ENCODE measurements around the gene FAM83B.
"Not testable (repeated sequence)": the region's sequence is repeated elsewhere in the genome, so short reads cannot be mapped to it uniquely, and the experiment has no call there.

Gene FAM83B

GRCh38 chr6:54900666-54901065, 54.1 kb downstream of the FAM83B start:
- DNase-seq: no peak

- DNase-seq: no peak
These were observed 57.3 kb downstream of the FAM83B start for GRCh38 chr6:54903884-54904283.

DNA sequence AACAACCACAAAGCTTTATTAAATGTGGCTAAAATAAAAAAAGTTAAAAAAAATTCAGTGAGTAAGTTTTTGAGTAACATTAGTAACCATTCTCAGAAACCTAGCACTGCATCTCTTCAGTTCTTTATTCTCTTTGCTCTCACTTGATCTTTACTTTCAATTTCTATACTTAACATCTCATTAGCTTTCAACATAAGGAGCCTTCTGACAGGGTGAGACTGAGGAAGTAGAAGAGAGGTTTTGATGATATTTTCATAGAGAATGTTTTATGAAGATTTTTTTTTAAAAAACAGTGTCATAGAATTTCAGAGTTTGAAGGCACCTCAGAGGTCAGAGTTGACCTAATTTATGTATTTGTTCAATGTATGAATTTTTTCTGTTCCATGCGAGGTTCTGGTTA, 60.8 kb downstream of the FAM83B start:
- DNase-seq: no peak

- no peak for DNase-seq
These were observed 62.6 kb downstream of the FAM83B start for GRCh38 chr6:54909184-54909583.

DNA sequence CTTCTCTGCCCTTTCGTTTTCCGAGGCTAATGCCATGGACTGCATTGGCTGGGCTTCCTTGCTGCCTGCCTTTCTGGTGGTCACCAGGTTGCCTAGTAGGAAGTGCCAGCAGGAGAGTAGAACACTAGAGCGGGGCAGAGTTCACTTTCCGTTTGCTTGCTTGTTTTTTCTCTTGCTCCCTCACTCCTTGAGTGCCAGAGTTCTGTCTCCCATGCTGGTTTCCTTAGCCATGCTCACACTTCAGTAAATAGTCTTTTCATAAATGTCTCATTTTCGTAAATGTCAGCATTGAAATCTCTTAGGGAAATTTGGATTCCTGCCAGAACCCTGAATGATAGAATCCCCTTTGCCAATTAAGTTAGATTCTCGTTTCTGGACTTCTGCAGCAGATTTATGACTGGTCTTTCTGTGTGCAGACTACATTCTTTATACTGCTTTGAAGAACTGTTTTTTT, 63.9 kb downstream of the FAM83B start:
- DNase-seq: no peak

GRCh38 chr6:54910921-54911320, 64.3 kb downstream of the FAM83B start:
- DNase-seq: no peak

DNA sequence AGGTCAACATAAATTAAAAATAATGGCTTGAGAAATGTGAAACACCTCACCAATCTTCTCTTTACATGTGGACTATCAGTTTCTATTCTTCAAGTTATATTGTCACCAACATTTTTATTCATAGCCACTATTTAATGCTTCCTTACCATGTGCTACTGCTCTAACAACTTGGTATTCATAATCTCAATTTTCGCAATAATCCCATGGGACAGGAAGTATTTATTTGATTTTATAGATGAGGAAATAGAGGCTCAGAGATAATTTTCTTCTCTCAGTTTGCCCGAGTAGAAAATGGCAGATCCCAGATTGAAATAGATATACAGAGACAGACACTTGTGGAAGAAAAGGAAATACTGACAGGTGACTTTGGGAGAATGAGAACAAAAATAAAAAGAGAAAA, 66.6 kb downstream of the FAM83B start:
- DNase-seq: no peak

- DNase-seq: no peak
These were observed 70.3 kb downstream of the FAM83B start for GRCh38 chr6:54916858-54917257.

DNA sequence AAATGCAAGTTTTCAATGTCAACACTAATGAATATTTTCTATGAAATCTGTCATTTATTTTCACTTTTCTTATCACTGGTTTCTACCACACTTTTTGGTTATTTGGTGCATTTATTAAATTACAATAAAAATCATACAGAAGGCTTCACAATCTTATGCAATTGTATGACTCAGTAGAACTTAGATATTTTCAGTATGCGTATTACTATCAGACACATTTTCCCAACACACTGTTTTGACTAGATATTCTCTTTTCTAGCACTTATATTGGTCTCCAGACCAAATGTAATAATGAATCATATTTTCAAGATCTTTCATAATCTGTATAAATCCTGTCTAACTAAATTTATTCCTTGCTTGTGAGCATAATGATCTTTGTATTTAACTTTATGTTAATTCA, 74.1 kb downstream of the FAM83B start:
- no peak for DNase-seq

DNA sequence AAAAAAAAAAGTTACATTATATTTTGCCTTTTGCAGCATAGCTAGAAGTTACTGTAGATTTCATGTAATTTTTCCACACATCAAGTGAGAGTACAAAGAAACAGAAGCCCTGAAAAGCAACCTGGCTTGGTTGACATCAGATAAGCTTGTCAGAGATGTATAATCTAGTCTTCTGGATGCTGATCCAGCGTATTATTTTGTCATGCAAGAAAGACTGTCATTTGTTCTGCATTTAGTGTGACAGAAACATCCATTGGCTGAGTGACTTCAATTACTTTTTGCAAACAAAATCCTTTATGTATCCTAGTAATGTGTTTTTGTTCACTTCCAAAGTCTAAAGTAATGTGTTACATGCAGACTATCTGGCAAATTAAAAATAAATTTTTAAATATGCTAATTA, 75.3 kb downstream of the FAM83B start:
- no peak for DNase-seq

DNA sequence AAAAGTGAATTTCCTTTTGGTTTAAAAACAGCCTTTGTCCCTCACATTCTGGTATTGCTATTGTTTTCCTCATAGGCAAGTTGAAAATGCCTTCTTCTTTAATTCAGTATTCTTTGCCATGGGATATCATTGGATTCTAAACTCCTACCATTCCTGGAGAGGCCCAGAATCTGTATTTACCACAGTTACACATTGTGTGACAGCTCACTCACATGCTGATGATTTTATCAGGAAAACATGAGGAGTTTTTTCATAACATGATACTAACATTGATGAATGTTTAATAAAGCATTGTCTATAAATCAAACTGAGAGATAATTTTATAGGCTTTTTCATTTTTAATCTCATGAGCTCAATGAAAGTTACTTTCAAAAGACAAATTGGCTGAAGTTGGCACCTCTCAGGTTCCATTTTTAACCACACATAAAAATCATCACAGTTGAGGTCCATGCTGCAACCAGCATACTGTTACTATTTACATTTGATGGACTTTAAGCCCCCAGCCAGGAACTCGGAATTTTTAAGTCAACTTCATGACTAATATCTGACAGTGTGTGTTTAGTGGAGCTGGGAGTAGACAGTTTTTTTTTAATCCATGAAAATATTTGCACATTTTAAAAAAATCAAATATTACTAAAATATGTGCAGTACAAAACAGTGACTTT, 82.8 kb downstream of the FAM83B start:
- no peak for DNase-seq

GRCh38 chr6:54932622-54933021, 86.1 kb downstream of the FAM83B start:
- no peak for DNase-seq

DNA sequence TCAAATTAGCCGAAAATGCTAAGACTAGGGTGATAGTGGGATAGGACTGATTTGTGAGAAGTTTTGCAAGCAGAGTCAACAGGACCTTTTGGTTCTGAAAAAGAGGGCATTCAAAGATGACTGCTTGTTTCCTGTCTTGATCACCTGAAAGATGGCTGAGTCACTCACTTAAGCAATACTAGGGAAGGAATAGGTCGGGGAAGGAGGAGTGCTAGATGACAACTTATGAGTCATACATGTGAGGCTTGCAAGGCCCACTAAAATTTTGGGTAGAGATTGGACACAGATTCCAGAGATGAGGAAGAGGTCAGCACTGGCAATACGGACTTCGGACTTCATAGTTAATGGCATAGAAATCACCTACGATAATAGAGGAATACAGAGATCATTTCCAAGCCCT, 89.2 kb downstream of the FAM83B start:
- DNase-seq: no peak

DNA sequence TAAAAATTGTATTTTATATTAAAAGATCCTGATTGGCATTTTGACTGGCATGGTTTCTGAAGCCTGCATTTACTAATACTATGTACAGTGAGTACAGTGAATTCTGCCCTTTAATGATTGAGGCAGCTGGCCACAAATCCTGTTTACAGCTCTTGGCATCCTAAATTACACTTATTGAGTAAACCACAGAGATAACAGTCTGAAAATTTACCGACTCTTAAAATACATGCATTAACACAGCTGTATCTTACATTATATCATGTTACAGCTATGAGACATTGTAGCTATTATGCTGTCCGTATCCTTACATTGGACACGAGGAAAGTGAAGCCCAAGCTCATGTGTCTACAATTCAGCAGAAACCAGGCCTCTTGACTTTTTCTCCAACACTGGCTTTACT, 90.8 kb downstream of the FAM83B start:
- no peak for DNase-seq

DNA sequence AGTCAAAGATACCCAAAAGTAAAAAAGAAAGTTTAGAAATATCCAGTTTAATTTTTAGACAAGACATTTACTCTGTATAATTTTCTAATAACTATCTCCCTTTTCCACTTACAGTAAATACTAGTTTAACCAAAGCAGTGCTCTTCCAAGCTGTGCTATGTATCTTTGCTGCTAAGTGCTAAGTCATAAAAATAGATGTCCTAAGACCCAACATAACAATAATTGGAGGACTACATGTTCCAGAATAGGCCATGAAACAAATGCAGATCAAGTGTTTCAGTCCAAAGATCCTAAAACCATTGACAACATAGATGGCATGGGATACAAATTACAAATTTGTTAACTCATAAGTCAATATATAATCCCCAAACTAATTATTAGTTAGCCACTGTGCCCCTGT, 111.1 kb downstream of the FAM83B start:
- no peak for DNase-seq

DNA sequence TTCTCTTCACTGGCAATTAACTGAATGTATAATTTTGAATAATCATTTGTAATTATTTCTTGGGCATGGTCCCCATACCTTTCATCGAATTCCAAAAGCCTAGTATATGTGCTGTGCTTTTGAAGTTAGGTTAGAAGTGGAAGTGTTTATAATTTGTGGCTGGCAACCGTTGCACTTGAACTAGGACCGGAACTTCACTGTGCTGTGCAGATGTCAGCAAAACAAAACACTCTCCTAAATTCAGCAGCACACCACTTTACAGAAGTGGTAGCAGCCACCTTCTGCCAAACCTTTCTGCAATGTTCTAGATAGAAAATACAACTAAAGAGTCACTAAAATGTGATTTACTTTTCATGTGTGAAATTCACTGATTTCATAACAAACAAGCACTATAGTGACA, 111.9 kb downstream of the FAM83B start:
- no peak for DNase-seq

- no peak for DNase-seq
These were observed 113.2 kb downstream of the FAM83B start for GRCh38 chr6:54959820-54960219.

GRCh38 chr6:54961372-54961771, 114.8 kb downstream of the FAM83B start:
- DNase-seq: not testable (repeated sequence)

- DNase-seq: no peak
These were observed 123.8 kb downstream of the FAM83B start for GRCh38 chr6:54970337-54970736.

- no peak for DNase-seq
These were observed 125.3 kb downstream of the FAM83B start for GRCh38 chr6:54971825-54972224.

GRCh38 chr6:54979161-54979560, 132.6 kb downstream of the FAM83B start:
- DNase-seq: not testable (repeated sequence)

GRCh38 chr6:54980511-54981275, 134.1 kb downstream of the FAM83B start:
- no peak for DNase-seq

GRCh38 chr6:54981276-54981609, 134.7 kb downstream of the FAM83B start:
- no peak for DNase-seq

- DNase-seq: no peak
These were observed 135.1 kb downstream of the FAM83B start for GRCh38 chr6:54981647-54982046.

Data from NCI-H2029 treated with DMSO at 0.1 percent for 48 hours (cell line).